ENCODE results near the gene MSS51.
"Not testable (repeated sequence)": the region's sequence is repeated elsewhere in the genome, so short reads cannot be mapped to it uniquely, and the experiment has no call there.

Gene MSS51

GRCh38 chr10:73401636-73402035 lies 31.7 kb downstream of the MSS51 start:
- DNase-seq (ENCODE audit: low spot score) = no peak
- in situ Hi-C loops (cut with MboI; ENCODE audit: low sequenced_read_pairs, unreplicated experiment) = no loop called here
- no peak for TF ChIP-seq CTCF (IDR thresholded peaks at IDR 0.05; ENCODE audit: borderline replicate concordance, control extremely low read depth, extremely low read depth, insufficient read depth, missing control alignments)

- no peak for TF ChIP-seq CTCF (IDR thresholded peaks at IDR 0.05; ENCODE audit: borderline replicate concordance, control extremely low read depth, extremely low read depth, insufficient read depth, missing control alignments)
- in situ Hi-C loops (cut with MboI; ENCODE audit: low sequenced_read_pairs, unreplicated experiment) = no loop called here
- no peak for DNase-seq (ENCODE audit: low spot score)
Observed at GRCh38 chr10:73399063-73399462, 34.3 kb downstream of the MSS51 start.

GRCh38 chr10:73398024-73398423 lies 35.3 kb downstream of the MSS51 start:
- TF ChIP-seq CTCF (IDR thresholded peaks at IDR 0.05; ENCODE audit: borderline replicate concordance, control extremely low read depth, extremely low read depth, insufficient read depth, missing control alignments) = no peak
- in situ Hi-C loops (cut with MboI; ENCODE audit: low sequenced_read_pairs, unreplicated experiment) = no loop called here
- no peak for DNase-seq (ENCODE audit: low spot score)

GRCh38 chr10:73394325-73394724 lies 39.0 kb downstream of the MSS51 start:
- in situ Hi-C loops (cut with MboI; ENCODE audit: low sequenced_read_pairs, unreplicated experiment); DNase-seq (ENCODE audit: low spot score): not testable (repeated sequence)

GRCh38 chr10:73388228-73388627 lies 45.1 kb downstream of the MSS51 start:
- no peak for TF ChIP-seq CTCF (IDR thresholded peaks at IDR 0.05; ENCODE audit: borderline replicate concordance, control extremely low read depth, extremely low read depth, insufficient read depth, missing control alignments)
- in situ Hi-C loops (cut with MboI; ENCODE audit: low sequenced_read_pairs, unreplicated experiment) = no loop called here
- DNase-seq (ENCODE audit: low spot score) = no peak

GRCh38 chr10:73386583-73386982 lies 46.8 kb downstream of the MSS51 start:
- TF ChIP-seq CTCF (IDR thresholded peaks at IDR 0.05; ENCODE audit: borderline replicate concordance, control extremely low read depth, extremely low read depth, insufficient read depth, missing control alignments) = no peak
- no peak for DNase-seq (ENCODE audit: low spot score)
- in situ Hi-C loops (cut with MboI; ENCODE audit: low sequenced_read_pairs, unreplicated experiment) = no loop called here

GRCh38 chr10:73379064-73379748 lies 54.2 kb downstream of the MSS51 start:
- TF ChIP-seq CTCF (IDR thresholded peaks at IDR 0.05; ENCODE audit: borderline replicate concordance, control extremely low read depth, extremely low read depth, insufficient read depth, missing control alignments) = no peak
- DNase-seq (ENCODE audit: low spot score) = peak; percentile 43
- in situ Hi-C loops (cut with MboI; ENCODE audit: low sequenced_read_pairs, unreplicated experiment) = no loop called here
